ENCODE results near the gene FAM210A.
"Not testable (repeated sequence)": the region's sequence is repeated elsewhere in the genome, so short reads cannot be mapped to it uniquely, and the experiment has no call there.

The FAM210A gene

DNA sequence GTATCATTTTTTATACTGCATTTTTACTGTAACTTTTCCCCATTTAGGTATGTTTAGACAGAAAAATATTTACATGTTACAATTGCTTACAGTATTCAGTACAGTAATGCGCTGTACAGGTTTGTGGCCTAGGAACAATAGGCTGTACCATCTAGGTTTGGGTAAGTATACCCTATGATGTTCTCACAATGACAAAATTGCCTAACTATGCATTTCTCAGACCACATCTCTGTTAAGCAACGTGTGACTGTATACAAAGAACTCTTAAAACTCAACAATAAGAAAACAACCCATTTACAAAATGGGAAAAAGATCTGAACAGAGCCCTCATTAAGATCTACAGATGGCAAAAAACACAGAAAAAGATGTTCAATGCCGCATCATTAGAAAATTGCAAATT lies 29.4 kb downstream of the FAM210A start:
- no peak for DNase-seq

GRCh38 chr18:13695337-13695736 lies 31.0 kb downstream of the FAM210A start:
- not testable (repeated sequence) for DNase-seq

DNA sequence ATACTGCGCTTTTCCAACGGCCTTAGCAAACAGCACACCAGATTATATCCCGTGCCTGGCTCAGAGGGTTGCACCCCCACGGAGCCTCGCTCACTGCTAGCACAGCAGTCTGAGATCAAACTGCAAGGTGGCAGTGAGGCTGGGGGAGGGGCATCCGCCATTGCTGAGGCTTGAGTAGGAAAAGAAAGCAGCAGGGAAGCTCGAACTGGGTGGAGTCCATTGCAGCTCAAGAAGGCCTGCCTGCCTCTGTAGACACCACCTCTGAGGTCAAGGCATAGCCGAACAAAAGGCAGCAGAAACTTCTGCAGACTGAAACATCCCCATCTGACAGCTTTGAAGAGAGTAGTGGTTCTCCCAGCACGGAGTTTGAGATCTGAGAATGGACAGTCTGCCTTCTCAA lies 36.3 kb downstream of the FAM210A start:
- DNase-seq: not testable (repeated sequence)

GRCh38 chr18:13688191-13689136 lies 37.9 kb downstream of the FAM210A start:
- DNase-seq: no peak

DNA sequence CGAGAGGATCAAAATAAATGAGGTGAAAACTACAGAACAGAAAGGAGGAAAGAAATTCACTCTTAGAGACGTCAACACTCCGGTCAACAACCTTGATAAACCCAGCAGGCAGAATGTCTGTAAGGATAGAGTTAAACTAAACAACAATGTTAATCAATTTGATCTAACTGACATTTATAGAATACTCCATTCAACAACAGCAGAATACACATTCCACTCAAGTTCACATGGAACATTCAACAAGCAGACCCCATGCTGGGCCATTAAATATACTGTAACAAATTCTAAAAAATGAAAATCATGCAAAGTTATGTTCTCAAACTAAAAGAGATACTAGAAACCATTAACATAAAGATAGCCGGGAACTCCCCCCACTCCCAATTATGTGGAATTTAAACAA lies 41.8 kb downstream of the FAM210A start:
- DNase-seq: no peak

- no peak for DNase-seq
These were observed 44.7 kb downstream of the FAM210A start for GRCh38 chr18:13681701-13682100.

DNA sequence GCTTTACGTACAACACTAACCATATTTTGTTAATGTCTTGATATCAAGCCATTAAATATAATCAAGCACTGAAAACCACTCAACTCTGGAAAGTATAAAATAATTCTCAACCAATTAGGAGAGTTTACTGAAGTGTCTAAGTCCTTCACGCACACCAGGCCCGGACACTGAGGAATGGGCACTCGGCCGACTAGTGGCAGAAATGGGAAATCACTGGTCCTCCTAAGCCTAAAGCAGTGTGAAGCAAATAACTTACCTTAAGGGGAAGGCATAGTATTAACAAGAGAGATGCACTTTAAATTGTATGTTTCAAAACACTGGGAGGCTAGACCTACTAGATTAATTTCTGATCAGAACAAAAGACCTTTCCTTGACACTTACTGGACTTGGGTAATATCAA lies 45.7 kb downstream of the FAM210A start:
- DNase-seq: no peak

DNA sequence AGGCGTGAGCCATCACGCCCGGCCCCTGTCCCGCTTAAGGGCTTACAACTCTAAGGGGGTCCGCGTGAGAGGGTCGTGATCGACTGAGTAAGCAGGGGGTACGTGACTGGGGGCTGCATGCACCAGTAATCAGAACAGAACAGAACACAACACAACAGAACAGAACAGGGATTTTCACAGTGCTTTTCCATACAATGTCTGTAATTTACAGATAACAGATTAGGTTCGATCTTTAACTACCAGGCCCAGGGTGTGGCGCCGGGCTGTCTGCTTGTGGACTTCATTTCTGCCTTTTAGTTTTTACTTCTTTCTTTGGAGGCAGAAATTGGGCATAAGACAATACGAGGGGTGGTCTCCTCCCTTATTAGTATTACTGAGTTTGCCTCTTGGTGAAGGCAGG lies 49.0 kb downstream of the FAM210A start:
- not testable (repeated sequence) for DNase-seq

DNA sequence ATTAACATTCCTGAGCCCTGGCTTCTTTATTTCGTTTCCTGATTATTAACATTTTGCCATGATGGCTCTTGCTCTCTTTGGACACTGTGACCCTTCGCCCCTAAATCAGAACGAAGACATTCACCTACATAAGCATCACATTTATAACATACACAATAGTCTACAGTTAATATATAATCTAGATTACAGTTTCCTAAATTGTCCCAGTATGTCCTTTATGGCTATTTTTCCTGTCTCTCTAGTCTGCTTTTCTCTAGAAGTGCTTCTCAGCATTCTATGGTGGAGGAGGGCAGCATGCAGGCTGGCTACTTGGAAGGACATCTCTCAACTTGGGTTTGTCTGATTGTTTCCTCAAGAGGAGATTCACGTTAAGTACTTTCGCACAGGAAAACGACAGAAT lies 49.9 kb downstream of the FAM210A start:
- DNase-seq: no peak

- DNase-seq: no peak
These were observed 53.7 kb downstream of the FAM210A start for GRCh38 chr18:13672657-13673056.

- no peak for DNase-seq
These were observed 64.5 kb downstream of the FAM210A start for GRCh38 chr18:13661779-13662256.

- no peak for DNase-seq
These were observed 65.1 kb downstream of the FAM210A start for GRCh38 chr18:13661051-13661778.

GRCh38 chr18:13660510-13660909 lies 65.8 kb downstream of the FAM210A start:
- DNase-seq: no peak

DNA sequence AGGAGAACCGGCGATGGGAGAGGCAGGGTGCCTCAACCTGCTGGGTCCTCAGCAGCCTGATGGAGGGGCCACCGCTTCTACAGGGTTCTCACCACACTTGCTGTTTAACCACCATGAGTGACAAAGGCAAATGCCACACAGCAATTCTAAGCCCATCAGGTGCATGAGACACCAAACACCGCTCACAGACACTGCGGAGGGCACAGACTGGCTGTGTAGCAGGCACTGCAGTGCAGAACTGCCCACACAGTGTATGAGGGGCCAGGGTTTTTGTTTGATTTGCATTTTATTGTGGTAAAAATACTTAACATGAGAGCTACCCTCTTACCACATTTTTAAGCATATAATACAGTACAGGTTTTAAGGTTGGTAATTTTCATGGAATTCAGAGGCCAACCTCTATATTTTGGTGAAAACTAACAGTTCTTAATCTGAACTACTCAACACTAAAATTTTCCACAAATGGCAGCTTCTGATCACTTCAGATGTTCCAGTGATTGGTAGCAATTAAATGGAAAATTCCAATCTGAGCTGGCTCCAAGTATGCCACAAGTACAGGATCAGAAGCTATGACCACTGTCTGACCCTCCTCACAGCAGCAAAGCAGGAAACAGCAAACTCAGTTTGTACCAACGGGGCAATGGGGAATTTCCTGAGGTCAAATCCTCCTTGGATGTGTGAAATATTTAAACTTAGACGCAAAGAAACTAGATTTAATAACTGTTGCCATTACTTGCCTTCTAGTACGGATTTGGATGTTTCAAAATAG lies 67.7 kb downstream of the FAM210A start:
- no peak for DNase-seq

DNA sequence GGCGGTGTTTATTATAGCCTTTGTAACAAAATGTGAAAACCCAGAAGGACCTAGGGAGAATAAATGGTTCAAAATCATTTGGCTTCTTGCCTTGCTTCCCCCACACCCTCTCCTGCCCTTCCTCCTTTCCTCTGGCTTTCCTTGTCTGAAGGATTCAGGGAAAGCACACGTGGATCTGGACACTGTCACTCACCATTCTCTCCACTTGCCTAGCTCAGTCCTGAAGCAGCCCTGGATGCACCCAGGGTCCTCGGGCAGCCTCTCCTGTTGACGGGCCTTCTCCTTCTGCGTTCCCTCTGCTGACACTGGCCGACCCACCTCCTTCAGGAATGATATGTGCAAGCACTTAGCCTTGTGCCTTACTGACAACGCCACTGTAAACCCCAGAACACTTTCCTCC lies 68.4 kb downstream of the FAM210A start:
- no peak for DNase-seq

- peak; percentile 53 for DNase-seq
These were observed 72.5 kb downstream of the FAM210A start for GRCh38 chr18:13653746-13654433.

- no peak for DNase-seq
These were observed 76.7 kb downstream of the FAM210A start for GRCh38 chr18:13649397-13650390.

DNA sequence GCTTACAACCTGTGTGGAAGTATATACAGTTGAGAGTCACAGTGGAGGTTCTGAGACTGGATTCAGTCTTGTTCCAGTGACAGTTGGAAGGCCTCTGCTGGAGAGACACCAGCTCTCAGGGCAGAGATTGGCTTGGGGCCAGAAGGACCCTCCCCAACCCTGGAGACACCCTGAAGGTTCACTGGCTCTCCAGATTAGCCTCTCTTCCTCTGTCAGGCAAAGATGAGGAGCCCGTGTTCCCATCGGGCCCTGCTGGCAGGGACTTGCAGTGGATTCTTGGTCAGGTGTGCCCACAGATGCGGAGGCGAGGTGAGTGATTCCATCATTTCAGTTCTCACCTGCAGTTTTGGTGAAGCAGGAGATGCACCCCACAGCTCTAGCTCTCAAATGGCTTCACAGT lies 78.6 kb downstream of the FAM210A start:
- DNase-seq: no peak

GRCh38 chr18:13646633-13647032 lies 79.7 kb downstream of the FAM210A start:
- no peak for DNase-seq

GRCh38 chr18:13645093-13645492 lies 81.3 kb downstream of the FAM210A start:
- DNase-seq: no peak

DNA sequence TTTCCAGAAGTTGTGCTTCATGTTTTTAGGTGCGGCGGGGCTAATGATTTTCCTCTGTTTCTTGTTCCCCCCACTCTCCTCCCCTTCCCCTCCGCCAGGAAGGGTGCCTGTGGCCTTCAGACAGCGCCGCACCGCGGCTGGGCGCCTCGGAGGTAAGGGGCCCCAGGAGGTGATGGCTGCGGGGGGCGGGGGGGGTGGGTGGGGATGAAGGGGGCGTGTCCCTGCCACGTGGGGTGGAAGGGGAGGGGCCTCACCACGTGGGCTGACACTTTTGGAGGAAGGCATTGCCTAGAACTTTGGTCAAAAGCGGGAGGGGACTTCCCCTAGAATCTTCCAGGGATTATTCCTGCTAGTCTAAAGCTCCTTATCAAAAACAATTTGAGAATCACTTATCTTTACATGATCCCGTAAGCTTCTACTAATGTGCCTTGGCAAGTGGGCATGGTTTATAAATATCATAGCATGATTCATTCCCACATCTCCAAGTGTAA lies 83.1 kb downstream of the FAM210A start:
- no peak for DNase-seq
